NCI-H1105 (cell line): ENCODE data around the gene CAPNS2.
"Not testable (repeated sequence)": the region's sequence is repeated elsewhere in the genome, so short reads cannot be mapped to it uniquely, and the experiment has no call there.

Experiments
- DNase-seq: peaks from one replicate; lab custom pipeline; 2025; lab: John Stamatoyannopoulos, UW

The CAPNS2 gene

DNA sequence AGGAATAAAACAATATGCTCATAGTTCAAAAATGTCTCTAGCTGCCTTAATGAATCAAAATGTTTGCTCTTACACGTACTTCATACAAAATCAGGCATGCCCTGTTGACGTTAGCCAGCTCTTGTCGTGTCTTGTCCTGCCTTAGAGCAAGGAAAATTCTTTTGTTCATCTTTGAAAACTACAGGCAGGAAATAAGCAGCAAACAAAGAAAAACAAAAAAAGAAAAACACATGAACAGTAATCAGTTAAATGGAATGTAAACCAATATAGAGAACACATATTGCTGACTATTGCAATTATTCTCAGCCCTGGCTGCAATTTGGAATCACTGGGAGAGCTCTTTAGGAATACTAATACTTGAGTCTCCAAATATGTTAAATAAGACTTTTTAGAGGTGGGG lies 1.7 kb downstream of the CAPNS2 start:
- DNase-seq = peak; percentile 26

DNA sequence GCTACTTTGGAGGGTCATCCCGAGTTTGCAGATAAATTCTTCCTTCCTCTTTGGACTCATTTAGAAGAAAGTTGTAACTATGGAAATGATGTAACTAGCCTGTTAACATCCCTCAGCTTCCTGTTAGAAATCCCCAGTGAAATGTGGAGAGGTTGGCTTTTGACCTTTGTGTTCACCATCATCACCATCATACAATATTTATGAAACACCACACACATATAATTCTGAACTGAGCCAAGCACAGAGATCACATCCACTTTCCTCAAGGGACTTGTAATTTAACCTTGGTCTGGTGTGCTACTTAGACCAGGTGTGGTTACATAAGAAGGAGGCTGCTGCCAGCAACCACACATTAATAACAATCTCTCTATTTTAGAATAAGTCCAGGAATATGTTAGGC lies 2.5 kb downstream of the CAPNS2 start:
- DNase-seq = no peak

DNA sequence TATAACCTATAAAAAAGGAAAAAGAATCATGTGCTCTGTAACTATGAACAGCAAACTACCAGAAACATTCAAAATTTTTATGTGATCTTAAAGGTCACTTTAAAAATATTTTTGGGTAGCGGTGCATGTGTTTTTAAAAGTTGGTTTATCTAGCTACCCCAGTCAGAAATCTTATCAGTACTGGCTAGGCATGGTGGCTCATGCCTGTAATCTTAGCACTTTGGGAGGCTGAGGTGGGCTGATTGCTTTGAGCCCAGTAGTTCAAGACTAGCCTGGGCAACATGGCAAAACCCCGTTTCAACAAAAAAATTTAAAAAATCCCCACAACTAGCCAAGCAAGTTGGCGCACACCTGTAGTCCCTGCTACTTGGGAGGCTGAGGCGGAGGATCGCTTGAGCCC lies 3.7 kb downstream of the CAPNS2 start:
- no peak for DNase-seq

DNA sequence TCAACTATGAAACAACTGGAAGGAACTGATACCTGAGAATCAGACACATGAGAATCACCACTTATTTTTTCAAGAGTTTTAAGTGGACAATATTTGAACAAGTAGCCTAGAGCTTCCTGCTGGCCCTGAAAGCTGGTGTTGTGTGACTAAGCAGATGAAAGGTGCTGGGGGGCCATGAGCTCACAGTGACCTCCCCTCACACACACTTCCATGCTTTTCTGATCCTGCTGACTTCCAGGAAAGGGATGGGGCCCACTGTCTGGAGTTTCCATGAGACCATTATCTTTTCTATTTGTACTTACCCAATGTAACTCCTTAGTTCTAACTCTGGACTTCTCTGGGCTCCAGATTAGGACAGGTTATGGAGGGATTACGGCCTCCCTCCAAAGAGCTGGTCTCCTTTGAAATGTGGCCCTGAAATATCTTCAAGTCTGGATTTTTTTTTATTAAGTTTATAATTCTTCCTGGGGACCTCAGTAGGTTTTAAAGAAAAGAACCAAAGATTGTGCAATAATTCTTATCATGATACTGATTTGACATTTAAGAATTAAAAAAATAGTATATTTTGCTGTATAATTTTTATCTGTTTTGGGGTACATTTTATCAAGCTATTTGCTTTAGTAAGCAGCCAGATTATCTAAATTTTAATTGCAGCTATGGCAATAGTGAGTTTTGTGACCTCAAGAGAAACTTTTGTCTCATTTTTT lies 4.9 kb downstream of the CAPNS2 start:
- no peak for DNase-seq

DNA sequence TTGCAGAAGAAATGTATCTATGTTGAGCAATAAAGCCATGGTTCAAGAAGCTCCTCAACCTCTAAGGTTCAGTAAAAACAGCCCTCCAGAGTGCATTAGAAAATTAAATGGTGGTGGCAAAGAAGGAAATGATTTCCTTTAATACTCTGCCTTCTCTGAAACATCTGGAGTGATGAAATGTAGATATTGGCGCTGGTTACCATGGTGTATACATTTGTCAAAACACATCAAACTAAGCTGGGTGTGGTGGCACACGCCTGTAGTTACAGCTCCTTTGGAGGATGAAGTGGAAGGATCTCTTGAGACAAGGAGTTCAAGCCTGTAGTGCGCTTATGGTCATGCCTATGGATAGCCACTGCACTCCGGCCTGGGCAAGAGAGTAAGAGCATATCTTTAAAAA lies 6.0 kb downstream of the CAPNS2 start:
- DNase-seq = no peak

DNA sequence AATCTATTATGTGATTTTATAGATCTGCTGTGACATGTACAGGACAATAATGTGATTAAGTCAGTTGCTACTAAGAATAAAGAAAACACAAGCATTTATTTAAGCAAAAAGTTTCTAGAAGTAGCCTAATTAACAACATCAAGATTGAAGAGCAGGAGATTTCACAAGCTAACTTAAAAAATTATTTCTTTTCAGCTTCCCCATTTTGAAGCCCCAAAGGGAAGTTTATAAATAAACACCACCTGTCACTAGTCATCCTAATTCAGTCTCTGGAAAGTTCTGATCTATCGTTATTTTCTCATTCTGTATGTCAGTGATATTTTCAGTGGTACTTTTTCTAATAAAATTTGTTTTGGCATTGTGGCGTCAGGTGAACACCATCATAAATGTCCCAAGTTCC lies 8.3 kb downstream of the CAPNS2 start:
- DNase-seq = no peak

DNA sequence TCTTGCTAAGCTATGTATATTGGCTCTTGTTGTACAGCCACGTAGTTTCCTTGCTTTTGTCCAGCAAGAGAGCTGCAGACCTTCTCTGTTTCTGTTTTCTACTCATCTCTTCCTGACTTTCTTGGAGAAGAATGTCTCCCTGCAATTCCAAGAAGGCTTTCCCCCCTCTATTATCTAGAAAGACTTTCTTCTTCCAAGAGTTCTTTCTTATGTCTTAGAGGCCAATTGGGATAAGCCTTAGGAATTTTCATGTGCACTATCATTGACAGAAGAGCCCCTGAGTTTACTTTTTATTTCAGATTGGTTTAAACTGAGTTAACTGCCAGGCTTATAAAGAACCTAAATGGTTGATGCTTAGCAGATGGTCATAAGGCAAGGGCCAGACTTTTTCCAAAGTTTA lies 9.0 kb downstream of the CAPNS2 start:
- DNase-seq = no peak

DNA sequence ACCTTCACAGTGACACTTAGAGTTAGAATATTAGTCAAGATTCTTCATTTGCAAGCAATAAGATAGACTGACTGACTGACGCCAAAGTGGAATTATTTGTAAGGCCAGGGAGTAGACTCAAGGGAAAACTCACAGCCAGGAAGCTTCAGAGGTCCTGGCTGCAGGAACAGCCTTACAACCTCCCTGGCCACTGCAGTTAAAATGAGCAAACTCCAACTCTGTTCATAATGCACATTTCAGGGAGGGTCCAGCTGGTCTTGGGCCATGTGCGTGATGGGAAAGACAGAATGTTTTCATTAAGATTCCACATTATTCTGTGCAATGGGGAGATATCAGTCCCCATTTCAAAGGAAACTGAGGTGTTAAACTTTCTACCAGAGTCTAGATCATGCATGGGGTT lies 9.9 kb downstream of the CAPNS2 start:
- DNase-seq = no peak

DNA sequence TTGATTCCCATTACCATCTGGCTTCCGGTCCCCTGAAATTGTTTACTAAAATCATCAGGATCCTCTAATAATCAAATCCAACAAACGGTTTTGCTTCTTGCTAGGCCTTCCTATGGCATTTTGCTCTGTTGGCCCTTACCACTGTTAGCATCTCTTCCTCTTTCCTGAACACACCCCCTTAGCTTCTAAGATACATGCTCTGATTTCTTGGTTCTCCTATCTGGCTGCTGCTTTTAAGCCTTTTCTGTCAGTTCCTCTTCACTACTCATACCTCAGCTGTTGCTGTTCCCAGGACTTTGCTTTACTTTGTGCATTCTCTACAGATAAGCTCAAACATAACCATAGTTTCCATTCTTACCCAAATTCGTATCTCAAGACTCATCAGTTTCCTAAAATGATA lies 11.4 kb downstream of the CAPNS2 start:
- DNase-seq = no peak

DNA sequence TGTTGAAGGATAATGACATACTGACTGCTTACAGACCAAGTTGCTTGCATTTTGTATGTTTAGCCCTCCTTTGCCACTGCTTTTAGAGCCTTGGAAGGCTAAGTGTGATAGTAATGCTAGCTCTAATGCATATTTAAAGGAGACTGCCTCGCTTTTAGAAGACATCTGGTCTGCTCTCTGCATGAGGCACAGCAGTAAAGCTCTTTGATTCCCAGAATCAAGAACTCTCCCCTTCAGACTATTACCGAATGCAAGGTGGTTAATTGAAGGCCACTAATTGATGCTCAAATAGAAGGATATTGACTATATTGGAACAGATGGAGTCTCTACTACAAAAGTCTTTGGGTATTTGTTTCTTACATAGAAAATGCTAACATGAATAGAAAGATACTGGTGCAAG lies 19.1 kb downstream of the CAPNS2 start:
- DNase-seq = no peak

DNA sequence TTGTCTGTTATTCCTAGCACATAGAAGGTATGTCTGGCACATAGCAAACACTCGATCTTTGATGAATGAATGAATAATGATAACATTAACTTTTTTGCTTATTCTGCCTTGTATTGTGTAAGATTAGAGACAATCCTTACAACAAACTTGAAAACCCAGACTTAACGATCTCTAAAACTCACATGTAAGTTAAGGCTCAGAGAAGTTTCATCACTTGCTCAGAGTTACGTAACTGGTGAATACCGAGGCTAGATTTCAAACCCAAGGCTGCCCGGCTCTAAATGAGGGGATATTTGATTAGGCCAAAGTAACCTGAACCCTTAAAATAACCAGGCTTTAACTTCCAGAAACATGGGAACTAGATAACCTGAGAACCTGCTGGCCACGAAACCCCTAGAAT lies 22.3 kb downstream of the CAPNS2 start:
- no peak for DNase-seq

DNA sequence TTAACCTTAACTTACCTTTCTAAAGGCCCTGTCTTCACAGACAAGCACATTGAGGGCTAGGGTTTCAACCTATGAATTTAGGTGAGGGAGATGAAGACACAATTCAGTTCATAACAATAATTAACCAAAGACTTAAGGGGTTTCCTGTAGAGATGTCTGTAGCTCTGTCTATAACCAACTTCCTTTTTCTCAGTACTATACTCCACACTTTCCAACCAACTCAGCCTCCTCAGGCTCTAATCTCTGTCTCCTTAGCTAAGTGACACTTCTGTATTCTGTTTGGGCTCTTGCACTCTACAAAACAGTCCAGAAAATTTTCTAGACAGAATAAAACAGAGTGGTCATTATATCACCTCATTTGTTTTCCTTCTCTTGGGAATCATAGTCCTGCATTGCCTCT lies 25.8 kb downstream of the CAPNS2 start:
- DNase-seq = no peak

DNA sequence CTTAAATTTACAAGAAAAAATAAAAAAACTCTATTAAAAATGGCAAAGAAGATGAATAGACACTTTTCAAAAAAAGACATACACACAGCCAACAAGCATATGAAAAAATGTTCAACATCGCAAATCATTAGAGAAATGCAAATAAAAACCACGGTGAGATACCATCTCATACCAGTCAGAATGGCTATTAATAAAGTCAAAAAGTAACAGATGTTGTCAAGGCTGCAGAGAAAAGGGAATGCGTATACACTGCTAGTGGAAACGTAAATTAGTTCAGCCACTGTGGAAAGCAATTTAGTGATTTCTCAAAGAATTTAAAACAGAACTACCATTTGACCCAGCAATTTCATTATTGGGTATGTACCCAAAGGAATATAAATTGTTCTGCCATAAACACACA lies 31.4 kb downstream of the CAPNS2 start:
- DNase-seq = no peak

DNA sequence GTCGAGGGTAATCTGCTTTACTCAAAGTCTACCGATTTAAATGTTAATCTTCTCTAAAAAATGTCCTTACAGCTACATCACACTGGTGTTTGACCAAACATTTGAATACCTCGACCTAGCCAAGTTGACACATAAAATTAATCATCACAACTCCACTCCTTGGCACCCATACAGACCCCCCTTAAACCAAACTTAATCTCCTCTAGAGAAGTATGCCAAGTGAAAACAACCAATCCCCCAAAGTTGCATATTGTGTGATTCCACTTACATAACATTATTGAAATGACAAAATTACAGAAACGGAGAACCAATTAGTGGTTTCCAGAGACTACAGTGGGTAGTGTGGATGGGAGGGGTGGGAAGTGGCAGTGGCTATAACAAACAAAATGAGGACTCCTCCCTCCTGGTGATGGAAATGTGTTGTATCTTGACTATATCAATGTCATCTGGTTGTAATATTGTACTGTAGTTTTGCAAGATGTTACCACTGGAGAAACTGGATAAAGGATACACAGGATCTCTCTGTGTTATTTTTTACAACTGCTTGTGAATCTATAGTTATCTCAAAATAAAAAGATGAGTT lies 39.4 kb downstream of the CAPNS2 start:
- no peak for DNase-seq

DNA sequence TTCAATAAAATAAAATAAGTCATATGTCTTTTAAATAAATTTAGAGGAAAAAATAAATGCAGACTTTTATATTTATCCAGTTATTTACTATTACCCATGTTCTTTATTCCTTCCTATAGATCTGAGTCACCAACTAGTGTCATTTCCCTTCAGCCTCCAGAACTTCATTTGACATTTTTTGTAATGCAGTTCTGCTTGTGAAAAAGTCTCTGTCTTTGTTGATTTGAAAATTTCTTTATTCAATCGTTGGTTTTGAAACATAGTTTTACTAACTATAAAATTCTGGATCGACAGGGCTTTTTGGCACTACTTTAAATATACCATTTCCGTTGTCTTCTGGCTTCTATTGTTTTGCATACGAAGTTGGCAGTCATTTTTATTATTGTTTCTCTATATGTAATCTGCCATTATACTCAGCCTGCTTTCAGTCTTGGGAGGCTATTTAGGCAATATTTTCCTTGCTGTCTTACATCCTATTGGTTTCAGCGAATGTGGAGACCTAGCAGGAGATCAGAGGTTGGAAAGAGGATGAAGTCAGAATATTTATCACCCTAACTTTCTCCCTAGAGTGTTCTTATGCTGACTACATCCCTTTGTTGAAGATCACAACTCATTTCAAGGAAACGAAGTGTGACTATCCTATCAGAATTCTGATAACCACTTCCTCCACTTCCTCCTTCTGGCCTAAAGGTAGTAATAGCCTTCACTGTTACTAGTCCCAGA lies 47.3 kb downstream of the CAPNS2 start:
- no peak for DNase-seq

DNA sequence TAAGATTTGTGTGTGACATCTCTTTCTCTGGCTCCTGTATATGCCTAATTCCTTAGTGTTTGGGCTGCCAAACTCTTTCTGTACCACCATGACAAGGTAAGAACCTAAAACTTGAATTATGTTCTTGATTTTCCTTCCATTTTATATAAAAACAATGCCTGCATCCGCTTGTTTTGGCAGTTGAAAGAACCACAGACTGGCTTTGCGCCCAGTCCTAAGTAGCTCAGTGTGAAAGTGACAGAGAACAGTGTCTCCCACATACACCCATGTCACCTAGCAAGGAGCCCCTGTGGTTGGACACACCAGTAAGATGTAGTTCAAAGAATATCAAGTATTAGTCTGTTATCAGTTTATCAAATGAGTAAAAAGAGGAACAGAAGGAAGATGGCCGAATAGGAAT lies 48.6 kb downstream of the CAPNS2 start:
- no peak for DNase-seq

DNA sequence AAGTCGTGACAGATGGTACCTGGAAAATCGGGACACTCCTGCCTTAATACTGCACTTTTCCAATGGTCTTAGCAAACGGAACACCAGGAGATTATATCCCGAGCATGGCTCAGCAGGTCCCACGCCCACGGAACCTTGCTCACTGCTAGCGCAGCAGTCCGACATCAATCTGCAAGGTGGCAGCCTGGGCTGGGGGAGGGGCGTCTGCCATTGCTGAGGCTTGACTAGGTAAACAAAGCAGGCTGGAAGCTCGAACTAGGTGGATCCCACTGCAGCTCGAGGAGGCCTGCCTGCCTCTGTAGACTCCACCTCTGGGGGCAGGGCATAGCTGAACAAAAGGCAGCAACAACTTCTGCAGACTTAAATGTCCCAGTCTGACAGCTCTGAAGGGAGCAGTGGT lies 49.2 kb downstream of the CAPNS2 start:
- not testable (repeated sequence) for DNase-seq
